HG03354 (cell line): ENCODE results near the gene PARN.
A peak's percentile ranks its signal among the peaks of the same experiment; 100 is the strongest.
"Not testable (repeated sequence)": the region's sequence is repeated elsewhere in the genome, so short reads cannot be mapped to it uniquely, and the experiment has no call there.

Experiments
- ATAC-seq: cut with Tn5 transposase; IDR thresholded peaks from one replicate; pipeline ENCODE4 v1.9.1; 2021; ENCODE audit warnings: mild to moderate bottlenecking; ENCODE audit not compliant: unreplicated experiment, poor library complexity, severe bottlenecking

The PARN gene

GRCh38 chr16:14629919-14630619 lies at the start of gene PARN:
TSS of gene PARN (minus strand) at chr16:14630260. CDS start at chr16:14630125, 135 bp downstream.
- peak; percentile 51 for ATAC-seq

DNA sequence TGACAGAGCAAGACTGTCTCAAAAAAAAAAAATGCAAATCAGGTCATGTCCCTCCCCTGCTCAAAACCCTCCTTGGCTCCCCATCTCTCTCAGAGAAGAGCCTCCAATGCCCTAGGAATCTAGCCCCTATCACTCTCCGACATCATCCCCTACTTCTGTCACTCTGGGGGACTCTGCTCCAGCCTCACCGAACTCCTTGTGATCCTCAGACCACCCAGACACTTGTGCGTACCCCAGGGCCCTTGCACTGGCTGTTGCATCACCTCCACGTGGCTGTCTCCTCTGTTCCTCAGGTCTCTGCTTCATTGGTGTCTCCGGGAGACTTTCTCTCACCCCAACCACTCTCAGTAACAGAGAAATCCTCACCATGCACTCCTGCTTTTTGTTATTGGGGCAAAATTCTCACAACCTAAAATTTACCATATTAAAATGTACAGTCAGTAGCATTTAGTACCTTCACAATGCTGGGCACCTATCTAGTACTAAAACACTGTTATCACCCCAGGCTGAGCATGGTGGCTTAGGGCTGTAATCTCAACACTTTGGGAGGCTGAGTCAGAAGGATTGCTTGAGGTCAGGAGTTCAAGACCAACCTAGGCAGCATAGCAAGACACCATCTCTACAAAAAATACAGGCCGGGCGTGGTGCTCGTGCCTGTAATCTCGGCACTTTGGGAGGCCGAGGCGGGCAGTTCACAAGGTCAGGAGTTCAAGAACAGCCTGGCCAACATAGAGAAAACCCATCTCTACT lies 48.9 kb upstream of the PARN start:
- ATAC-seq = no peak

DNA sequence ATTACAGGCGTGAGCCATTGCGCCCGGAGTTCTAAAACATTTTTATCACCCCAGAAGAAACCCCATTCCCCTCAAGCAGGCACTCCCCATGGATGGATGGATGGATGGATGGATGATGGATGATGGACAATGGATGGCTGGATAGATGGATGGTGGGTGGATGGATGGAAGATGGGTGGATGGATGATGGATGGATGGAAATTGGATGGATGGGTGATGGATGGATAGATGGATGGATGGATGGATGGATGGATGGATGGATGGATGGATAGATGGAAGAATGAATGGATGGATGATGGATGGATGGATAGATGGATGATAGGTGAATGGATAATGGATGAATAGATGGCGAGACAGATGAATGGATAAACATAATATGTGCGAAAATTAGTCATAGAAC lies 47.6 kb upstream of the PARN start:
- ATAC-seq = no peak

- no peak for ATAC-seq
Observed at GRCh38 chr16:14676633-14677032, 46.6 kb upstream of the PARN start.

DNA sequence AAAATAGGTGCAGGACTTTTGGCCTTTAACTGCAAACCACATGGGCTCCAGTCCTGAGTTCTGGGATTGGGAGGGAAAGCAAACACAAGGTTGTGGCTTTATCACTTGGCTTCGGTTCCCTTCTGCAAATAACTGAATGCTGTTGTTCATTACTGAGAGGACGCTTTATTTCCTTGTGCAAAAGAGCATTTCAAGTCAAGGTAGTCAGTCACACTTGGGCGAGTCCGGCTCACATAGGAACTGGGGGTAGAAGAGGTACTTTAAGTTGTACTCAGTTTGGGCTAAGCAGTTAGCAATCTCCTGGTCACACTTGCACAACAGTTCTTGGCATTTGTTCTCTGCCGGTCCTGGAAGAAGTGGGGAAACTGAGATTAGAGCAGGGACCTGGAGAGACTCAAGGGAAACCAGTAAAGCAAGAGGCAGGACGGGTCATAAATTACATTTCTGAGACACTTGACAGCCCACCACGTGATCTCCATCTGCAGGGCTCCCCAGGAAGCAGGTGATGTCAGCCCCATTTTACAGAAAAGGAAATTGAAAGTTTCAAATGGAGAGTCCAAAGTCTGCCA lies 42.4 kb upstream of the PARN start:
- peak; percentile 85 for ATAC-seq

DNA sequence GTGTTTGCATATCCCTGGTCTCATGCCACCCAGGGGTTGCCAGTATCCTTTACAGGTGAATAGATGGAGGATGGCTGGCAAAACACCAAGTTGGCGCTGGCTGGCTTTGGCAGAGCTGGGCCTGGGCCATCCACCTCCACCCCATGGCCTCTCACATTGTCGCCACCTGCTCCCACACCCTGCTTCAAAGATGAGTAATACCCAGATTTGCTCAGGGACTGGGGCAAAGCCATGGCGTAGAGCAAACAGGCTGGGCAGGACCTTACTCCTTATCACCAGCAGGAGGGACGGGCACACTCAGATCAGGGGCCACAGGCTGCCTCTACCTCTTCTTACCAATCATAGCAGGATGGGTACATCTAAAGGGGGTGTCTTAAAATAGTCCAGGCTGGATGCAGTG lies 39.7 kb upstream of the PARN start:
- no peak for ATAC-seq

DNA sequence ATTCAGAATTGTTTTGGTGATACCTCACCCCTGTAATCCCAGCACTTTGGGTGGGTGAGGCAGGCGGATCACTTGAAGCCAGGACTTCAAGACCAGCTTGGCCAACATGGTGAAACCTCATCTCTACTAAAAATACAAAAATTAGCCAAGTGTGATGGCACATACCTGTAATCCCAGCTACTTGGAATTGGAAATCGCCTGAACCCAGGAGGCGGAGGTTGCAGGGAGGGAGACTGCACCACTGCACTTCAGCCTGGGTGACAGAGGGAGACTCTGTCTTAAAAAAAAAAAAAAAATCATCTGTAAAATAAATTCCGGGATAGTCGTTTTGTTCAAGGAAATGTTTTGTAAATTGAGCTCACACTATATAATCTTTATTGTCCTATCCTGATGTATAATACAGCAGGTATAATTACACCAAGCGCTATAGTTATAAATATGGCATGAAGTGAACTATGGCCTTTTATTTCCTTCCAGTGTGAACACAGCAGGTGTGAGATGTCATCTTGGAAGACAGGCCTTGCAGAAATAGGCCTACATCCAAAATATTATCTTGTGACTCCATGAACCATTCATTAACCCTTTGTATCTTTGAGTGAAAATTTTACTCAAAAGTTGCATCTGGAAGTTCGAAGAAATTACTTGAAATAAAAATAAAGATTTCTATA lies 38.6 kb upstream of the PARN start:
- ATAC-seq = no peak

DNA sequence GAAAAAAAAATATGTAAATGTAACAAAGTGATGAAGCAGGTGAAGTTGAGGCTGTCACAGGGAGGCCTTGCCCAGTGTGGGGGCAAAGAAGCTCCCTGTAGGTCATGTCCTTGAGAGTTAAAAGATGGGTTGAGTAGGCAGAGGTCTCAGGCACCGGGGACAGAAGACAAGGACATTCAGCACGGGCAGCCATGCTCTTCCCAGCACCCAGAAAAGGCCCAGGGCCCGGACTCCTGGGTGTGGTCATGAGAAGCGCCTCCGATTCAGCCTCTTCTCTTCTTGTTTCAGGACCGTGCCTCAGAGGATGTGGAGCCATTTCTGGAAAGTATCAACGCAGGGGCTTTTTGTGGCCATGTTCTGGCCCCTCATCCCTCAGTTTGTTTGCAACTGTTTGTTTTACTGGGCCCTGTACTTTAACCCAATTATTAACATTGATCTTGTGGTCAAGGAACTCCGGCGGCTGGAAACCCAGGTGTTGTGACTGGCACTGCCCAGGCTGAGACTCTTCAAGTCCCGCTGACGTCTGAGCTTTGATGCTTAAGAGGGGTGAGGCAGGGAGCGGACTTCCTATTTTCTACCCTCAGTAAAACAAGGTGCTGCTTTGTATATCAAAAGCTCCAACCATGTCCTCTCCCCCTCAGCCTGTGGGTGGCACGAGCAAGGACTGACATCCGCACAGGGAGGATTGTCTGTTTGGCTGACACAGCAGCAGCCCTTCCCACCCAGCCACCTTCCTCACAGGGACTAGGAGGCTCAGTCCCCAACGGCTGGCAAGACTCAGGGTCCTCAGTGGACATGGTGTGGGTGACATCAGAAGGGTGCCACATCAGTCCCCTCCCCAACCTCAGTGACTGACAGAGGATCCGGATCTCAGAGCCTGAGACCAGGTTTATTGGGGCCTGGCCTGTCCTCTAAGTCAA lies 37.5 kb upstream of the PARN start:
- no peak for ATAC-seq

- ATAC-seq = peak; percentile 78
Observed at GRCh38 chr16:14658063-14658462, 28.0 kb upstream of the PARN start.

- no peak for ATAC-seq
Observed at GRCh38 chr16:14652726-14653125, 22.7 kb upstream of the PARN start.

DNA sequence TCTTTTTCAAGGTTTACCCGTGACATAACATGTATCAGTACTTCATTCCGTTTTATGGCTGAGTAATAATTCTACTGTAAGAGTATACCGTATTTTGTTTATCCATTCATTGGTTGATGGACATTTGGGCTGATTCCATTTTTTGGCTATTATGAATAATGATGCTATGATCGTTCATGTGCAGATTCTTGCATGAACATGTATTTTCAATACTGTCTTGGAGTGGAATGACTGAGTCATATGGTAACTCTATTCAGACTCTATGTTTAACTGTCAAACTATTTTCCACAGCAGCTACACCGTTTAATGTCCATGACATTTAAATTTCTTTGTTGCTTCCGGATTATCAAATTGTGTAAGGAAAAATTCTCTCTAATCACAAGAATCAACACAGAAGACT lies 20.6 kb upstream of the PARN start:
- no peak for ATAC-seq

- no peak for ATAC-seq
Observed at GRCh38 chr16:14649816-14650215, 19.8 kb upstream of the PARN start.

DNA sequence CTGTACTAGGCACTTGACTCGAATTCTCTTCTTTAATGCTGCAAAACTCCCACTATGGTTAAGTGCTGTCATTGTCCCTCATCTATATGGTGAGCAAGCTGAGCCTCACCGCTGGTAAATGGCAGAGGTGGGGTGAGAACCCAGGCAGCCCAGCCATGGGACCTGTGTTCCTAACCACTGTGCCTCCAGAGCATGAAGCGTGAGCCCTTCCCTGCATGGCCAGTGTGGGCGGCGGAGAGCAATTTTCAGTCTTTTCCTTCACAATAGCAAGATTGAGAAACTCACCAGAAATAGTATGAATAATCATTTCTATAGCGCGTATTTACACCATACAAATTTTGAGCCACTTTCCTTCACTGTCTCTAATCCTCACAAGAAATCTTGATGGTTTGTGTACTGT lies 11.9 kb upstream of the PARN start:
- no peak for ATAC-seq

- no peak for ATAC-seq
Observed at GRCh38 chr16:14641206-14641605, 11.1 kb upstream of the PARN start.

- ATAC-seq = no peak
Observed at GRCh38 chr16:14640538-14640937, 10.5 kb upstream of the PARN start.

GRCh38 chr16:14636951-14637240 lies 6.8 kb upstream of the PARN start:
- not testable (repeated sequence) for ATAC-seq

- not testable (repeated sequence) for ATAC-seq
Observed at GRCh38 chr16:14636179-14636950, 6.3 kb upstream of the PARN start.

GRCh38 chr16:14635395-14636165 lies 5.5 kb upstream of the PARN start:
- ATAC-seq = no peak
